Fibroblast of lung (primary cell): Measurements from ENCODE around the gene MIPOL1. TPM values are rescaled to one million over a fixed set of nuclear protein-coding genes. Genes with fewer than 3 reads are reported as not detected.

ENCODE experiments used
- DNase-seq, 2 donors: peaks; one replicate each; pipeline versions ENCODE4 v3.0.0 to v3.0.0-alpha.2; 2010; ENCODE audit warnings: low read depth in 2 of 2
- H2AFZ ChIP-seq: 2 replicates; pipeline ENCODE4 v1.5.1; 2012; ENCODE audit warnings: low read length, control low read depth, inconsistent platforms
- H3K27ac ChIP-seq: 2 replicates; pipeline ENCODE4 v1.5.1; 2011; ENCODE audit warnings: low read length, control low read depth; ENCODE audit not compliant: insufficient read depth
- H3K27me3 ChIP-seq: 2 replicates; pipeline ENCODE4 v1.5.1; 2011; ENCODE audit warnings: mild to moderate bottlenecking, low read length; ENCODE audit not compliant: control insufficient read depth, insufficient read depth
- H3K36me3 ChIP-seq: 2 replicates; pipeline ENCODE4 v1.5.1; 2011; ENCODE audit warnings: low read length; ENCODE audit not compliant: control insufficient read depth, insufficient read depth
- H3K4me1 ChIP-seq: 2 replicates; pipeline ENCODE4 v1.5.1; 2011; ENCODE audit warnings: low read length; ENCODE audit not compliant: control insufficient read depth, insufficient read depth; ENCODE audit errors: extremely low read depth
- H3K4me2 ChIP-seq: 2 replicates; pipeline ENCODE4 v1.5.1; 2011; ENCODE audit warnings: low read length, control low read depth; ENCODE audit not compliant: insufficient read depth; ENCODE audit errors: extremely low read depth
- H3K4me3 ChIP-seq, 4 experiments: fragments of 200-600 bp in 1 of 4; sonication (generic) in 1 of 4; replicated peaks in 1 of 4; 2 replicates each; pipeline ENCODE4 v1.5.1; 2011 to 2016; ENCODE audit warnings: low read length in 4 of 4, low read depth in 3 of 4, mild to moderate bottlenecking in 3 of 4, control low read depth in 2 of 4, inconsistent platforms in 1 of 4, mixed read lengths in 1 of 4; ENCODE audit not compliant: insufficient read depth in 1 of 4; ENCODE audit errors: control extremely low read depth in 1 of 4
- H3K79me2 ChIP-seq: 2 replicates; pipeline ENCODE4 v1.5.1; 2012; ENCODE audit warnings: mild to moderate bottlenecking, low read length, inconsistent platforms; ENCODE audit not compliant: control insufficient read depth, insufficient read depth
- H3K9ac ChIP-seq: 2 replicates; pipeline ENCODE4 v1.5.1; 2011; ENCODE audit warnings: mild to moderate bottlenecking, low read length, control low read depth; ENCODE audit not compliant: insufficient read depth
- H3K9me3 ChIP-seq: 2 replicates; pipeline ENCODE4 v1.5.1; 2012; ENCODE audit warnings: low read depth, low read length; ENCODE audit not compliant: control insufficient read depth, insufficient read depth
- H4K20me1 ChIP-seq: 2 replicates; pipeline ENCODE4 v1.5.1; 2011; ENCODE audit warnings: low read length; ENCODE audit not compliant: control insufficient read depth, insufficient read depth; ENCODE audit errors: extremely low read depth
- EZH2 ChIP-seq: IDR thresholded peaks from 2 replicates; pipeline ENCODE4 v1.5.1; 2012; ENCODE audit warnings: low read length, control low read depth, mild to moderate bottlenecking; ENCODE audit errors: missing control alignments
- polyA plus RNA-seq, 2 donors: library from polyadenylated mRNA; depleted of rRNA in 1 of 2; stranded (reverse) in 1 of 2; unstranded in 1 of 2; fragments of >200 nt; gene quantifications; 2 replicates each; pipeline ENCODE4 v1.2.1, GENCODE V29; 2011 to 2012; ENCODE audit warnings: missing spikeins in 1 of 2
- total RNA-seq: library from RNA; depleted of rRNA; stranded (reverse); fragments of >200 nt; gene quantifications from 2 replicates; pipeline ENCODE4 v1.2.1, GENCODE V29; 2014
- TF ChIP-seq, protein P1 (sequence below), 2 donors: IDR thresholded peaks in 1 of 2; conservative IDR thresholded peaks in 1 of 2; 1 replicate in 1 of 2; 2 replicates in 1 of 2; pipeline ENCODE4 v1.5.1; 2011 to 2012; ENCODE audit warnings: low read length in 2 of 2, control low read depth in 1 of 2, inconsistent platforms in 1 of 2, low read depth in 1 of 2, mild to moderate bottlenecking in 1 of 2

MIPOL1 gene
- total and polyA plus RNA-seq, 2 donors (not counting 1 experiment from before 2014, with no cell fraction given) = 6.4 to 8.6 TPM

- H3K36me3 ChIP-seq = no peaks in the 10 kb centered on the region
- no peak for DNase-seq
Observed at GRCh38 chr14:37573356-37573755, 375.6 kb downstream of the MIPOL1 start.

DNA sequence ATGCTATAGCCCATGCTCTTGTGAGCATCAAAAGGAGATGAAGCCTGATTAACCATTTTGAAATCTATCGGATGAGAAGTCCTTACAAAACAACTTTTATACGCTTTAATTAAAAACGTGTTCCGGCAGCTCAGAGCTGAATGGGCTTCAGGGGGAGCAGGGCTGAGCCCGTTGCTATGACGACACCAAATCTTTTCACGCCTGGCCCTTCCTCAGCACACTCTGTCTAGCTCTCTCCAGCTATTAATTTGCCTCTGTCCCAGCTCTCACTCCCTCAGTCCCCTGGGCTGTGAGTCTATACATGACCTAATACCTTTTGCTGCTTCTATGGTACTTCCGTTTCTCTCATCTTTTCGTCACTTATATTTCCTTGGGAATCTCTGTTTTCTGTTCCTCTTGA is 381.5 kb downstream of the MIPOL1 start:
- peaks cover 18% of the 10 kb centered on the region for H3K27me3 ChIP-seq
- no peaks in the 10 kb centered on the region for H3K9me3 ChIP-seq
- no peak overlapping the region for H3K4me2 ChIP-seq
- no peak overlapping the region for H3K9ac ChIP-seq
- H3K4me3 ChIP-seq = no peak overlapping the region
- no peaks in the 10 kb centered on the region for H3K79me2 ChIP-seq
- no peak overlapping the region for H2AFZ ChIP-seq
- H3K4me1 ChIP-seq = no peaks in the 10 kb centered on the region
- no peaks in the 10 kb centered on the region for H3K36me3 ChIP-seq
- no peak for DNase-seq
- H3K27ac ChIP-seq = no peak overlapping the region
- no peaks in the 10 kb centered on the region for H4K20me1 ChIP-seq
- TF ChIP-seq EZH2 = no peak
- TF ChIP-seq, protein P1, sequence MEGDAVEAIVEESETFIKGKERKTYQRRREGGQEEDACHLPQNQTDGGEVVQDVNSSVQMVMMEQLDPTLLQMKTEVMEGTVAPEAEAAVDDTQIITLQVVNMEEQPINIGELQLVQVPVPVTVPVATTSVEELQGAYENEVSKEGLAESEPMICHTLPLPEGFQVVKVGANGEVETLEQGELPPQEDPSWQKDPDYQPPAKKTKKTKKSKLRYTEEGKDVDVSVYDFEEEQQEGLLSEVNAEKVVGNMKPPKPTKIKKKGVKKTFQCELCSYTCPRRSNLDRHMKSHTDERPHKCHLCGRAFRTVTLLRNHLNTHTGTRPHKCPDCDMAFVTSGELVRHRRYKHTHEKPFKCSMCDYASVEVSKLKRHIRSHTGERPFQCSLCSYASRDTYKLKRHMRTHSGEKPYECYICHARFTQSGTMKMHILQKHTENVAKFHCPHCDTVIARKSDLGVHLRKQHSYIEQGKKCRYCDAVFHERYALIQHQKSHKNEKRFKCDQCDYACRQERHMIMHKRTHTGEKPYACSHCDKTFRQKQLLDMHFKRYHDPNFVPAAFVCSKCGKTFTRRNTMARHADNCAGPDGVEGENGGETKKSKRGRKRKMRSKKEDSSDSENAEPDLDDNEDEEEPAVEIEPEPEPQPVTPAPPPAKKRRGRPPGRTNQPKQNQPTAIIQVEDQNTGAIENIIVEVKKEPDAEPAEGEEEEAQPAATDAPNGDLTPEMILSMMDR (conservative IDR thresholded peaks at IDR 0.05 in 1 of 2, IDR thresholded peaks at IDR 0.05 in 1 of 2; ENCODE audit: low read depth in 1 of 2, low read length in 2 of 2) = no peak

More at GRCh38 chr14:37573356-37573755, 375.6 kb downstream of the MIPOL1 start:
- Histone ChIP-seq H3K27me3 (no peaks in the 10 kb centered on the region), H3K4me2 (no peak overlapping the region), H4K20me1 (no peaks in the 10 kb centered on the region), H3K9me3 (no peaks in the 10 kb centered on the region), H3K9ac (no peak overlapping the region), H2AFZ (no peak overlapping the region), H3K79me2 (no peaks in the 10 kb centered on the region), H3K27ac (no peak overlapping the region), H3K4me1 (no peaks in the 10 kb centered on the region), H3K4me3 (no peak overlapping the region)
- TF ChIP-seq, protein P1 (conservative IDR thresholded peaks at IDR 0.05 in 1 of 2, IDR thresholded peaks at IDR 0.05 in 1 of 2; ENCODE audit: low read depth in 1 of 2, low read length in 2 of 2) = no peak
- TF ChIP-seq EZH2 = no peak

- no peaks in the 10 kb centered on the region for H3K4me1 ChIP-seq
- DNase-seq = no peak
- no peaks in the 10 kb centered on the region for H4K20me1 ChIP-seq
- H3K27me3 ChIP-seq = peaks cover 27% of the 10 kb centered on the region
- H3K9ac ChIP-seq = no peak overlapping the region
- no peaks in the 10 kb centered on the region for H3K36me3 ChIP-seq
- H3K4me2 ChIP-seq = no peak overlapping the region
- H3K27ac ChIP-seq = no peak overlapping the region
- no peaks in the 10 kb centered on the region for H3K79me2 ChIP-seq
- H2AFZ ChIP-seq = no peak overlapping the region
- H3K9me3 ChIP-seq = no peaks in the 10 kb centered on the region
- no peak overlapping the region for H3K4me3 ChIP-seq
- TF ChIP-seq EZH2 = no peak
- TF ChIP-seq, protein P1 (conservative IDR thresholded peaks at IDR 0.05 in 1 of 2, IDR thresholded peaks at IDR 0.05 in 1 of 2; ENCODE audit: low read depth in 1 of 2, low read length in 2 of 2) = no peak
Observed at GRCh38 chr14:37580146-37580545, 382.4 kb downstream of the MIPOL1 start.
